Esophagus squamous epithelium (tissue), 5 donors: ENCODE results near the gene PDZD7. TPM values are rescaled to one million over a fixed set of nuclear protein-coding genes. Genes with fewer than 3 reads are reported as not detected.

Source experiments
- DNase-seq: peaks from one replicate; lab custom pipeline; 2025; lab: John Stamatoyannopoulos, UW
- H3K27ac ChIP-seq, 4 donors: fragments of 200-600 bp; sonication (generic); one replicate each; pipeline ENCODE4 v1.5.1; 2016 to 2019; ENCODE audit warnings: mild to moderate bottlenecking in 1 of 4
- H3K27me3 ChIP-seq, 4 donors: fragments of 200-600 bp; sonication (generic); 1 replicate in 3 of 4; 2 replicates in 1 of 4; pipeline versions ENCODE4 v1.5.1 to v1.6.0; 2017 to 2021; ENCODE audit warnings: antibody characterized with exemption in 1 of 4
- H3K36me3 ChIP-seq, 3 donors: fragments of 200-600 bp; sonication (generic); one replicate each; pipeline ENCODE4 v1.5.1; 2016 to 2019
- H3K4me1 ChIP-seq, 3 donors: fragments of 200-600 bp; sonication (generic); one replicate each; pipeline ENCODE4 v1.5.1; 2017 to 2019
- H3K4me3 ChIP-seq, 4 donors: fragments of 200-600 bp; sonication (generic); 1 replicate in 3 of 4; 2 replicates in 1 of 4; pipeline ENCODE4 v1.5.1; 2016 to 2019; ENCODE audit warnings: mild to moderate bottlenecking in 2 of 4, moderate library complexity in 1 of 4
- H3K9me3 ChIP-seq, 3 donors: fragments of 200-600 bp; sonication (generic); one replicate each; pipeline ENCODE4 v1.5.1; 2016 to 2019
- CTCF ChIP-seq, 6 experiments: fragments of 450-650 bp in 4 of 6; fragments of 200-600 bp in 2 of 6; sonication (generic) in 2 of 6; IDR thresholded peaks; one replicate each; pipeline ENCODE4 v1.5.1; 2016 to 2019; ENCODE audit warnings: antibody characterized with exemption in 6 of 6, mild to moderate bottlenecking in 4 of 6, moderate library complexity in 4 of 6
- POLR2A ChIP-seq, 4 donors: fragments of 450-650 bp; IDR thresholded peaks; one replicate each; pipeline ENCODE4 v1.6.1; 2017; ENCODE audit warnings: antibody characterized with exemption in 4 of 4, mild to moderate bottlenecking in 4 of 4, moderate library complexity in 3 of 4
- WGBS, 2 donors: methylation state at CpG; one replicate each; pipeline ENCODE4 v1.1.5; 2018; 5-methylcytosine and 5-hydroxymethylcytosine counted together
- intact Hi-C: fragments of 100-400 bp; cut with DNase I; formaldehyde crosslinking; loops from one replicate; pipeline ENCODE4 v1.15.0; 2022
- total RNA-seq, 4 donors: library from RNA; depleted of rRNA; stranded (reverse); fragments of >200 nt; gene quantifications; one replicate each; pipeline ENCODE4 v1.1.0, GENCODE V29; 2016
- donor health status: DM: yes; HTN: yes; CAD: no.

Gene PDZD7
- total RNA-seq, 4 donors from 2014 or later = 0.19 to 0.29 (median 0.26) TPM; not detected in 1

DNA sequence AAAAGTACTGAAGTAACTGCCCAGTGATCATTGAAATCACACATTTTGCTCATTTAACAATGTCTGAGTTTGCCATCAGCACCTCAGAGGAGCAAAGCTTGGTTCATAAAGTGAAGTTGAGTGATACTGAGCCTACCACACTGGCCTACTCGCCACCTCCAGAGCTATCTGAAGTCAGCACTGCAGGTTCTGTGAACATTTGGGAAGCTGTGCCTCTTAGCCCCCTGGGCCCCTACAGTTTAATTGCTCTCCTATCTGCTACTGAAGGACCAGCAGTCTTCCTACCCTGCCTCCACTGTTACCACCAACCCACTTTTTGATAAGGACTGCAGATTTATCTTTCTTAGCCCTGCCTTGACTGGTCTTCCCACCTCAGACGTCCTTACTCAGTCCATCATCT, 63.6 kb downstream of the PDZD7 start:
- WGBS, 2 donors = 85 to 87% methylated on average over 2 of the region's 2 CpGs
- no peak for DNase-seq
- Histone ChIP-seq H3K36me3 (peaks cover 0 to 42% (median 0%) of the 10 kb centered on the region in 3 donors), H3K27me3 (no peaks in the 10 kb centered on the region), H3K9me3 (no peaks in the 10 kb centered on the region), H3K4me3 (no peak overlapping the region), H3K27ac (no peak overlapping the region), H3K4me1 (peaks cover 12 to 20% (median 15%) of the 10 kb centered on the region in 3 donors)
- intact Hi-C loops = no loop called here
- TF ChIP-seq CTCF (IDR thresholded peaks at IDR 0.05) (no peak), POLR2A (IDR thresholded peaks at IDR 0.05) (no peak)

GRCh38 chr10:100966887-100967286, 64.0 kb downstream of the PDZD7 start:
- Histone ChIP-seq H3K36me3 (peaks cover 0 to 46% (median 0%) of the 10 kb centered on the region in 3 donors), H3K27ac (no peak overlapping the region), H3K9me3 (no peaks in the 10 kb centered on the region), H3K27me3 (no peaks in the 10 kb centered on the region), H3K4me3 (no peak overlapping the region), H3K4me1 (peaks cover 12 to 20% (median 15%) of the 10 kb centered on the region in 3 donors)
- WGBS, 2 donors = 71 to 84% methylated on average over 2 of the region's 2 CpGs
- TF ChIP-seq CTCF (IDR thresholded peaks at IDR 0.05) = no peak
- TF ChIP-seq POLR2A (IDR thresholded peaks at IDR 0.05) = no peak
- no peak for DNase-seq
- intact Hi-C loops = no loop called here

- H3K27me3 ChIP-seq = no peaks in the 10 kb centered on the region
- H3K4me3 ChIP-seq = no peak overlapping the region
- no peak for TF ChIP-seq CTCF (IDR thresholded peaks at IDR 0.05)
- WGBS, 2 donors = 71 to 83% methylated on average over 5 of the region's 5 CpGs
- H3K27ac ChIP-seq = no peak overlapping the region
- DNase-seq = no peak
- peaks cover 0 to 57% (median 0%) of the 10 kb centered on the region in 3 donors for H3K36me3 ChIP-seq
- intact Hi-C loops = no loop called here
- H3K4me1 ChIP-seq = peaks cover 12 to 20% (median 15%) of the 10 kb centered on the region in 3 donors
- H3K9me3 ChIP-seq = no peaks in the 10 kb centered on the region
Measured at GRCh38 chr10:100965820-100966219, 65.1 kb downstream of the PDZD7 start.

- 88 to 100% methylated on average over 1 of the region's 1 CpG for WGBS, 2 donors
Measured at GRCh38 chr10:100963826-100964225, 67.1 kb downstream of the PDZD7 start.

More at GRCh38 chr10:100963826-100964225, 67.1 kb downstream of the PDZD7 start:
- peaks cover 2 to 6% (median 5%) of the 10 kb centered on the region in 3 donors for H3K4me1 ChIP-seq
- no peak overlapping the region for H3K4me3 ChIP-seq
- no peak overlapping the region for H3K27ac ChIP-seq
- DNase-seq = no peak
- H3K27me3 ChIP-seq = no peaks in the 10 kb centered on the region
- intact Hi-C loops = no loop called here
- H3K36me3 ChIP-seq = peaks cover 0 to 77% (median 0%) of the 10 kb centered on the region in 3 donors
- no peaks in the 10 kb centered on the region for H3K9me3 ChIP-seq
- no peak for TF ChIP-seq POLR2A (IDR thresholded peaks at IDR 0.05)
- no peak for TF ChIP-seq CTCF (IDR thresholded peaks at IDR 0.05)
